NCI-H146 treated with DMSO at 0.1 percent for 48 hours (cell line): Measurements from ENCODE around the gene SH2D6.
"Not testable (repeated sequence)": the region's sequence is repeated elsewhere in the genome, so short reads cannot be mapped to it uniquely, and the experiment has no call there.

Experiments used
- DNase-seq: peaks from one replicate; lab custom pipeline; 2025; ENCODE audit not compliant: unreplicated experiment; lab: John Stamatoyannopoulos, UW

SH2D6 gene

DNA sequence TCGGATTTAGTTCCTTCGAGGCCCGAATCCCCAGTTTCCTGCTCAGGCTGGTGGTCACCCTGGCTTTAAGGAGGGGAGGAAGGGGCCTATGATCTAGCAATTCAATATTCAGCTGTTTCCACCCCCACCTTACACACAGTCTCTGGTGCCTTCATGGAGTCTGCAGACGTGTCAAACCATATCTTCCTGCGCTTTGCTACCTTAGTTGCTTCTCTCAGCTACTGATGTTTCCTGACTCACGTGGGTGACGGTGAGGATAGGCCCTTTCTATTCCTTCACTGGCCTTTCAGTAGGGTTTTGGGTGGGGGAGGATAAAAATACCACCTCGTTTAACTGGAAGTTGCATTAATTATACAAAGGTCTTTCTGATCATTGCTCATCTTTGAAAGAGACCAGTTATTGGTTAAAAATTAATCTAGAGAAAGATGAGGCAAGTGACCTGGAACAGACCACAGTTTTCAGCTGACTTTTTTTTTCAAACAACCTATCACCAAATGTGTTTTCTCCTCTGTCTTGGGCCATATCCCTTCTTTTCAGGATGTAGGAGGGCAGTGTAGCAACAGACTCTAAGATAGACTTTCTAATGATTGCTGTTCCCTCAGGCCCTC is 49.7 kb downstream of the SH2D6 start:
- no peak for DNase-seq

DNA sequence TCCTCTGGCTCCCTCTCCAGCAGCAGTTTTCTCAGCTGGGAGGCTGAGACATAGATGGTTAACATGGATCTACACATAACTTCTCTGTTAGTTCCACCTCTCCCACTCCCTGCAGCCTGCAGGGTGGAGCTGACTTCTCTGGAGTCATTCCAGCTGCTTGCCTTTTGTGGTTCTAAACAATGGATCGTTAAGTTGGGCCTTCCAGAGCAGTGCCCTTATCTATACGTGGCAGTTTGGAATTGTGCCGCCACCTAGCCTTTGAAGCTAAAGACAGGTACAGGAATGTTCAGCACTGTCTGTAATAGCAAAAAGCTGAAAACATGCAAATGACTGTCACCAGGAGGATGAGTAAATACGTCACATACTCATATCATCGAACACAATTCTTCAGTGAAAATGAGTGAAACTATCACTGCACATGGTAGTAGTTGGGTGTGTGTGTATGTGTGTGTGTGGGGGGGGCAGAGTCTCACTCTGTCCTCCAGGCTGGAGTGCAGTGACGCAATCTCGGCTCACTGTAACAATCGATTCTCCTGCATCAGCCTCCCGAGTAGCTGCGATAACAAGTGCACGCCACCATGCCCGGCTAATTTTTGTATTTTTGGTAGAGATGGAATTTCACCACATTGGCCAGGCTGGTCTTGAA is 50.3 kb downstream of the SH2D6 start:
- DNase-seq = no peak

DNA sequence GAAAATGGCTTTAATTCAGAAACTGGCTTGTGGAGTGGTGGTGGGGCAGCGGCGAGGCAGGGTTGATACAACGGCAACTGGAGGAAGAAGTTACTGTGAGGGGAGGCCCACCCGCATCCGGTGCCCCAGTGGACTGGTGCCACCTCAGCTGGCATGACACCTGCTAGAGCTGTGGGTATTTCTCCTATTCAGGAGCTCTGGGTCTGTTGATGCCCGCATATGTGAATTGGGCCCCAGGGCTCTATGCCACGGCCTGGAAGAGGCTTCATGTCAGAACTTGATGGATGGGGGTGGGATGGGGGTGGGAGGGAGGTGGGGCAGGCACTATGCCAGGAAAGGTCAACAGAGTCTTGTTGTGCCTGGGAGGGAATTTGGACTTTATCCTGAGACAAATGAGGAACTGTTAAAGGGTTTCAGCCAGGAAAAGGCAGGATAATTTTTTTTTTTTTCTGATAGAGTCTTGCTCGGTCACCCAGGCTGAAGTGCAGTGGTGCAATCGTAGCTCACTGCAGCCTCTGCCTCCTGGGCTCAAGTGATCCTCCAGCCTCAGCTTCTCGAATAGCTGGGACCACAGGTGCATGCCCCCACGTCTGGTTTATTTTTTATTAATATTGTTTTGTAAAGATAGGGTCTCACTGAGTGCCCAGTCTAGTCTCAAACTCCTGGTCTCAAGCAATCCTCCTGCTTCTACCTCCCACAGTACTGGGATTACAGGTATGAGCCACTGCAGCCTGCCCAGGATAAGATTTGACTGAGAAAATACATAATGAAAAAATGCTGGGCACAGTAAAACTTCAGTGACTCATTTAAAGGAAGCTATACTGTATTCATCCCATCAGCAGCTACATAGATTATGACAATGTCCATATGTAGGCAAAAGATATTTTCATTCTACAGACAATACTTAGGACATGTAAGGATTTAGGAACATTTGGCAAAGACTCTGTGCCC is 52.6 kb downstream of the SH2D6 start:
- DNase-seq = no peak

DNA sequence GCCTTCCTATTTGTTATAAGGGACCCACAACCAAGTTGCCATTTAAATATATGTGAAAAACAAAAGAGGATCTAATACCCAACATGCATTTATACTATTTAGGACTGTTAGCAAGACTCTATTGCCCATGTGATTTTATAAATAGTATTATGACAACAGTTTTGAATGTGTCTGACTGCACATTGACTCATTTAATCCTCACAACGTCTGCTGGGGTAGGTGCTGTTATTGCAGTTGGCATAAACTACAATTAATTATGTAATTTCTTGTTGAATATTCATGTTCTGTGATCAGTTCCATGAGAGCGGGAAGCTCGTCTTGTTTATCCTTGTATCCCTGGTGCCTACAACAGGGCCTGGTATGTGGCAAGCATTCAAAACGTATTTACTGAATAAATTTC is 53.7 kb downstream of the SH2D6 start:
- DNase-seq = no peak

DNA sequence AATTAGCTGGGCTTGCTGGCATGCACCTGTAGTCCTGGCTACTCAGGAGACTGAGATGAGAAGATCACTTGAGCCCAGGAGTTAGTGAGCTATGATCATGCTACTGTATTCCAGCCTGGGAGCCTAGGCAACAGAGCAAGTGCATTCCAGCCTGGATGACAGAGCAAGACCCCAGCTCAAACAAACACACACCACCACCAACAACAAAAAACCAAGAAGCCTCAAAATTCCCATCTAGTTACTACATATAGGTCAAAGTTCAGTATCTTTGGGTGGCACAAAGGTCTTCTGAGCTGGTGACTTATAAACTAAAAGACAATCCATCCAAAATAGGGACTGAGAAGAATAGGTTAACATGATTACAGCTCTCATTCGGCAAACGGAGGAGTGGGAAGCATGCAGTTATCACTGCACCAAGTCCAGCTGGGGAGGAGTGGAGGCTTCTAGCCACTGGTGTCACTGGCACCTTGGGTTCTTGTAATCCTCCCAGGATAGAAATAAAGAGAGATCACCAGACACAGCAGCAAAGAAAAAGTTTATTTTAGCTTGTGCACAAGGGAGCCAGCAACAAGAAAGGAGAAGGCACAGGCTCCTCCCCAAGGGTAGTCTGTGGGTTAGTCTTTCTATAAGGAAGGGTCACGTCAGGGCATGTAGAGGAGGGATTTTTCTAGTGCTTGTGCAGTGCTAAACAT is 57.4 kb downstream of the SH2D6 start:
- DNase-seq = no peak

DNA sequence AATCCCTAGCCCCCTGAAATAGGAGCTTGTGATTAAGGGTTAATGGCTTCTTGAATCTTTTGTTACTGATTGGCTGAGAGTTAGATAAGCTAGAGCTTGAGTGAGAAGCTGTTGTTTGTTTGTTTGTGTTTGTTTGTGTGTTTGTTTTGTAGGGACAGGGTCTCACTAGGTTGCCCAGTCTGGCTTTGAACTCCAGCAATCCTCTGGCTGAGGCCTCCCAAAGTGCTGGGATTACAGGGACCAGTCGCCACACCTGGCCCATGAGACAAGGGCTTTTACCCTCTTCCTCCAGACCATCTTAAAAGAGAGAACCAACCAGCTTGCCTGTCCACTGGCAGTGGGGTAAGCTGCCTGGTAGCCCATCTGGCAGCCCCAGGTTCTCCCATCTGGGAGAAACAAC is 58.1 kb downstream of the SH2D6 start:
- DNase-seq = no peak

DNA sequence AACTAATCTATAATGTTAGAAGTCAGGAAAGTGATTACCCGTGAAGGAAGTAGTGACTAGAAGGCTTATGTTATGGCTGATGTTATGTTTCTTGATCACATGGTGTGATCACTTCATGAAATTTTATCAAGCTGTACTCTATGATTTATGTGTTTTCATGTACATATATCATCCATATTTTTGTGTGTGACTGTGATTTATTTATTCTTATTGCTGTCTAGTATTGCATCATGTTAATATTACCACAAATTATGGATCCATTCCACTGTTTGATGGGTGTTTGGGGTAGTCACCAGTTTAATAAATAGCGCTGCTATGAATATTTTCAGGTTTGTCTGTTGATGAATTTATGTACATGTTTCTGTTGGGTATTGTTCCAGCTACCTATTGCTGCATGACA is 59.4 kb downstream of the SH2D6 start:
- no peak for DNase-seq

DNA sequence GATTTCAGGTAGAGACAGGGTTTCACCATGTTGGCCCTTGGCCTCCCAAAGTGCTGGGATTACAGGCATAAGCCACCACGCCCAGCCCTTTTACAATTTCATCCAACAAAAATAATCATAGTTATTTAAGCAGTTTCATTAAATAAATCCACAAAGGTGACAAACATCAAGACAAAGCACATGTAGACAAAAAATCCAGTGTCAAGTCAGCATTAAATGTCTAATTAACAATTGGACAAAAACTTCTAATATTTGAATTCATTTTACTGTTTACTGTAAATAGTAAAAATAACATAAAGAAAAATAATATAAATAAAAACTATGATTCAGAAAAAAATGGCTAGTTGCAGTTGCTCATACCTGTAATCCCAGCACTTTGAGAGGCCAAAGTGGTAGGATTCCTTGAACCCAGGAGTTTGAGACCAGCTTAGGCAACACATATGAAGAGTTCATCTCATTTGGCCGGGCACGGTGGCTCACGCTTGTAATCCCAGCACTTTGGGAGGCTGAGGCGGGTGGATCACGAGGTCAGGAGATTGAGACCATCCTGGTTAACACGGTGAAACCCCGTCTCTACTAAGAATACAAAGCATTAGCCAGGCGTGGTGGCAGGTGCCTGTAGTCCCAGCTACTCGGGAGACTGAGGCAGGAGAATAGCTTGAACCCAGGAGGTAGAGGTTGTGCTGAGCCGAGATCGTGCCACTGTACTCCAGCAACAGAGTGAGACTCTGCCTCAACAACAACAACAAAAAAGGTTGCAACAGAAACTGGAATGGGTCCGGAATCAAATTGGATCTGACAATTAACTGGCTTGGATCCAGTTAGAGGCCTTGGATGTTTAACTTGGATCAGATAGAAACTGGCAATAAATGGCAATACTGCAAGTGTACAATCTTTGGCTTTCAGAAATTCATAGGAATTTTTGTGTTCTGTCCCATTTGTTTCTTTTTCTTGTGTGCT is 63.6 kb downstream of the SH2D6 start:
- no peak for DNase-seq

DNA sequence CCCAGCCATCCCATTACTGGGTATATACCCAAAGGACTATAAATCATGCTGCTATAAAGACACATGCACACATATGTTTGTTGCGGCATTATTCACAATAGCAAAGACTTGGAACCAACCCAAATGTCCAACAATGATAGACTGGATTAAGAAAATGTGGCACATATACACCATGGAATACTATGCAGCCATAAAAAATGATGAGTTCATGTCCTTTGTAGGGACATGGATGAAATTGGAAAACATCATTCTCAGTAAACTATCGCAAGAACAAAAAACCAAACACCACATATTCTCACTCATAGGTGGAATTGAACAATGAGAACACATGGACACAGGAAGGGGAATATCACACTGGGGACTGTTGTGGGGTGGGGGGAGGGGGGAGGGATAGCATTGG is 66.1 kb downstream of the SH2D6 start:
- DNase-seq = not testable (repeated sequence)

DNA sequence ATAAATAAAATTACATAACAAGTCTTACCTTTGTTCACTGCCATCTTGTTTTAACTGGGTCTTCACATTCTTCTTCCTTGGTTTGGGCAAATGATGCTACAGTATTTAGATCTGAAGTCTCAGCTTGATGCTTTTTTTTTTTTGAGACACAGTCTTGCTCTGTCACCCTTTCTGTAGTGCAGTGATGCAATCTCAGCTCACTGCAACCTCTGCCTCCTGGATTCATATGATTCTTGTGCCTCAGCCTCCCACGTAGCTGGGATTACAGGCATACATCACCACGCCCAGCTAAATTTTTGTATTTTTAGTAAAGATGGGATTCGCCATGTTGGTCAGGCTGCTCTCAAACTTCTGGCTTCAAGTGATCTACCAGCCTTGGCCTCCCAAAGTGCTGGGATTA is 67.3 kb downstream of the SH2D6 start:
- DNase-seq = no peak
